A549 (cell line): ENCODE measurements around the gene HADHA. TPM values are rescaled to one million over a fixed set of nuclear protein-coding genes. Genes with fewer than 3 reads are reported as not detected.
A peak's percentile ranks its signal among the peaks of the same experiment; 100 is the strongest.

Source experiments
- ATAC-seq, 2 experiments: fragments of 200-7000 bp in 1 of 2; fragments of >200 bp in 1 of 2; cut with Nextera tagmentation in 1 of 2; cut with Tn5 transposase in 1 of 2; 3 replicates each; pipeline versions ENCODE4 v1.8.0 to v1.9.1; 2018 to 2020; ENCODE audit warnings: mild to moderate bottlenecking in 1 of 2, moderate library complexity in 1 of 2
- CTCF ChIA-PET: fragments of 300-600 bp; sonication (Branson Sonifier 250); formaldehyde crosslinking; extraction: SDS; loops from one replicate; lab custom pipeline; 2021; ENCODE audit warnings: antibody characterized with exemption, inconsistent platforms; lab: Yijun Ruan, JAX
- POLR2A ChIA-PET: fragments of 350-600 bp; formaldehyde crosslinking; extraction: SDS; loops from one replicate; lab custom pipeline; 2021; ENCODE audit warnings: antibody characterized with exemption, inconsistent platforms; lab: Yijun Ruan, JAX
- DNase-seq, 2 experiments: peaks; one replicate each; pipeline versions ENCODE4 v3.0.0 to v3.0.0-alpha.2; 2011 to 2016; ENCODE audit warnings: low read depth in 1 of 2, low spot score in 1 of 2
- FAIRE-seq: peaks from 2 replicates; lab custom pipeline; 2011; peaks lifted over from hg19 to GRCh38; lab: Jason Lieb, UNC
- H3K27ac ChIP-seq, 2 experiments: fragments of >200 bp; sonication (Bioruptor Twin); formaldehyde crosslinking; 3 replicates each; pipeline ENCODE4 v1.5.1; 2016 to 2017
- H3K4me1 ChIP-seq: fragments of >200 bp; sonication (Bioruptor Twin); formaldehyde crosslinking; 3 replicates; pipeline ENCODE4 v1.6.1; 2016
- H3K4me2 ChIP-seq: fragments of >200 bp; sonication (Bioruptor Twin); formaldehyde crosslinking; 3 replicates; pipeline ENCODE4 v1.6.1; 2016
- H3K4me3 ChIP-seq: fragments of >200 bp; sonication (Bioruptor Twin); formaldehyde crosslinking; 3 replicates; pipeline ENCODE4 v1.5.1; 2016
- H3K9me3 ChIP-seq: fragments of >200 bp; sonication (Bioruptor Twin); formaldehyde crosslinking; 3 replicates; pipeline ENCODE4 v1.6.1; 2016
- CEBPB ChIP-seq, 2 experiments: fragments of >200 bp in 1 of 2; sonication (Bioruptor Twin) in 1 of 2; formaldehyde crosslinking in 1 of 2; IDR thresholded peaks; 2 replicates each; pipeline ENCODE4 v1.6.1; 2012 to 2016
- CHD4 ChIP-seq: fragments of 200-600 bp; sonication (generic); IDR thresholded peaks from 2 replicates; pipeline ENCODE4 v1.6.1; 2016; ENCODE audit warnings: antibody characterized with exemption, mild to moderate bottlenecking, borderline replicate concordance
- EP300 ChIP-seq, 2 experiments: fragments of >200 bp; sonication (Bioruptor Twin); formaldehyde crosslinking; IDR thresholded peaks; 2 replicates in 1 of 2; 3 replicates in 1 of 2; pipeline ENCODE4 v1.6.1; 2016 to 2017
- GATA3 ChIP-seq: IDR thresholded peaks from 2 replicates; pipeline ENCODE4 v1.6.1; 2012; ENCODE audit warnings: borderline replicate concordance
- HEYL ChIP-seq: fragments of 250-450 bp; sonication (Bioruptor Pico); IDR thresholded peaks from 2 replicates; pipeline ENCODE4 v1.8.0; 2021; ENCODE audit warnings: mild to moderate bottlenecking, moderate library complexity
- KDM1A ChIP-seq: fragments of 200-600 bp; sonication (generic); IDR thresholded peaks from 2 replicates; pipeline ENCODE4 v1.6.1; 2016; ENCODE audit warnings: low read depth, mild to moderate bottlenecking
- NPAS2 ChIP-seq: fragments of 250-450 bp; sonication (Bioruptor Pico); IDR thresholded peaks from 2 replicates; pipeline ENCODE4 v1.8.0; 2022; ENCODE audit warnings: mild to moderate bottlenecking, moderate library complexity, borderline replicate concordance
- RAD21 ChIP-seq, 2 experiments: fragments of >200 bp in 1 of 2; sonication (Bioruptor Twin) in 1 of 2; formaldehyde crosslinking in 1 of 2; IDR thresholded peaks in 1 of 2; conservative IDR thresholded peaks in 1 of 2; 2 replicates in 1 of 2; 3 replicates in 1 of 2; pipeline ENCODE4 v1.6.1; 2012 to 2018; ENCODE audit warnings: inconsistent platforms in 1 of 2
- RCOR1 ChIP-seq: fragments of 150-350 bp; IDR thresholded peaks from 2 replicates; pipeline ENCODE4 v1.6.1; 2014; ENCODE audit warnings: antibody characterized with exemption, low read length, low read depth
- ZNF302 ChIP-seq: fragments of 250-450 bp; sonication (Bioruptor Pico); IDR thresholded peaks from 2 replicates; pipeline ENCODE4 v1.9.0; 2021; ENCODE audit warnings: inconsistent platforms, mild to moderate bottlenecking, moderate library complexity
- ZSCAN20 ChIP-seq: fragments of 250-450 bp; sonication (Bioruptor Pico); IDR thresholded peaks from 2 replicates; pipeline ENCODE4 v1.8.0; 2022; ENCODE audit warnings: mild to moderate bottlenecking, moderate library complexity
- WGBS: methylation state at CpG from one replicate; pipeline ENCODE4 v1.1.6; 2017; ENCODE audit errors: missing lambda C conversion rate; 5-methylcytosine and 5-hydroxymethylcytosine counted together
- polyA plus RNA-seq, 4 experiments: library from polyadenylated mRNA; depleted of rRNA in 3 of 4; stranded (reverse); fragments of >200 nt; fragmentation: RNase III in 1 of 4; extraction: RNeasy Plus Mini Kit Qiagen cat#74134 plus additional on column Dnase treatment in 1 of 4; gene quantifications; 2 replicates in 3 of 4; 3 replicates in 1 of 4; pipeline ENCODE4 v1.2.3, GENCODE V29; 2011 to 2017
- TF ChIP-seq, protein P1 (sequence below): fragments of 200-600 bp; sonication (generic); IDR thresholded peaks from 2 replicates; pipeline ENCODE4 v1.6.1; 2016; ENCODE audit warnings: antibody characterized with exemption, mild to moderate bottlenecking, moderate library complexity
- TF ChIP-seq, protein P2 (sequence below): IDR thresholded peaks from 2 replicates; pipeline ENCODE4 v1.6.1; 2012; ENCODE audit warnings: low read depth, borderline replicate concordance
- TF ChIP-seq, protein P3 (sequence below): fragments of 250-450 bp; sonication (Bioruptor Pico); IDR thresholded peaks from 2 replicates; pipeline ENCODE4 v1.5.0; 2020; ENCODE audit warnings: low read depth, mild to moderate bottlenecking, moderate library complexity

HADHA gene
- polyA plus RNA-seq, 2 of the 4 experiments (the other 2 are of a cell fraction): 122 to 174 TPM

DNA sequence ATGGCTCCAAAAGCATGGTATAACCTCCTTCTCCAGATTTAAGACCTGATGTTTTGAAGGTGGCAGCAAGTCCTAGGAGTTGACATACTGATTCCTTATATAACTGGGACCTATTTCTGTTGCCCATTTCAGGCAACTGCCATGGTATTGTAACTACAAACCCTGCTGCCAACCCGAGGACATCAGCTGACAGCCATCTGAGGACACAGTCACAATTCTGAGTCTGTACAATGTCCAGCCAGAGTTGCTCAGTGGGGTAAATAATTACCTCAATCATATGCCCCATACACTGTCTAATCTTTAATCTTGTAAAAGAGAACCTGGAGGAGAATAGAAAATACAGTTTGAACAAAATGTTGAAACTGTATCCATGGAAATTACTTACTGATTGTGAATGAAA is 80.2 kb downstream of the HADHA start (continued):
- TF ChIP-seq, protein P1, sequence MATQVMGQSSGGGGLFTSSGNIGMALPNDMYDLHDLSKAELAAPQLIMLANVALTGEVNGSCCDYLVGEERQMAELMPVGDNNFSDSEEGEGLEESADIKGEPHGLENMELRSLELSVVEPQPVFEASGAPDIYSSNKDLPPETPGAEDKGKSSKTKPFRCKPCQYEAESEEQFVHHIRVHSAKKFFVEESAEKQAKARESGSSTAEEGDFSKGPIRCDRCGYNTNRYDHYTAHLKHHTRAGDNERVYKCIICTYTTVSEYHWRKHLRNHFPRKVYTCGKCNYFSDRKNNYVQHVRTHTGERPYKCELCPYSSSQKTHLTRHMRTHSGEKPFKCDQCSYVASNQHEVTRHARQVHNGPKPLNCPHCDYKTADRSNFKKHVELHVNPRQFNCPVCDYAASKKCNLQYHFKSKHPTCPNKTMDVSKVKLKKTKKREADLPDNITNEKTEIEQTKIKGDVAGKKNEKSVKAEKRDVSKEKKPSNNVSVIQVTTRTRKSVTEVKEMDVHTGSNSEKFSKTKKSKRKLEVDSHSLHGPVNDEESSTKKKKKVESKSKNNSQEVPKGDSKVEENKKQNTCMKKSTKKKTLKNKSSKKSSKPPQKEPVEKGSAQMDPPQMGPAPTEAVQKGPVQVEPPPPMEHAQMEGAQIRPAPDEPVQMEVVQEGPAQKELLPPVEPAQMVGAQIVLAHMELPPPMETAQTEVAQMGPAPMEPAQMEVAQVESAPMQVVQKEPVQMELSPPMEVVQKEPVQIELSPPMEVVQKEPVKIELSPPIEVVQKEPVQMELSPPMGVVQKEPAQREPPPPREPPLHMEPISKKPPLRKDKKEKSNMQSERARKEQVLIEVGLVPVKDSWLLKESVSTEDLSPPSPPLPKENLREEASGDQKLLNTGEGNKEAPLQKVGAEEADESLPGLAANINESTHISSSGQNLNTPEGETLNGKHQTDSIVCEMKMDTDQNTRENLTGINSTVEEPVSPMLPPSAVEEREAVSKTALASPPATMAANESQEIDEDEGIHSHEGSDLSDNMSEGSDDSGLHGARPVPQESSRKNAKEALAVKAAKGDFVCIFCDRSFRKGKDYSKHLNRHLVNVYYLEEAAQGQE: no peak

DNA sequence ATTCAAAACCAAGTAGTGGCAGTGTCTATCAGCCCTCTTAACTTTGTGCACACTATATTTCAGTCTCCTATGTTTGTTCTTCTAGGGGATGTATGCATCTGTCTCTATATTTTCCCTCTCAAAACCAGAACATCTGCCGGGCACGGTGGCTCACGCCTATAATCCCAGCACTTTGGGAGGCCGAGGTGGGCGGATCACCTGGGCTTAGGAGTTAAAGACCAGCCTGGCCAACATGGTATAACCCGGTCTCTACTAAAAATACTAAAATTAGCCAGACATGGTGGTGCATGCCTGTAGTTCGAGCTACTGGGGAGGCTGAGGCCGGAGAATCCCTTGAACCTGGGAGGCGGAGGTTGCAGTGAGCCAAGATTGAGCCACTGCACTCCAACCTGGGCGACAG is 81.5 kb downstream of the HADHA start:
- H3K27ac ChIP-seq: no peak overlapping the region
- no peaks in the 10 kb centered on the region for H3K4me1 ChIP-seq
- H3K4me2 ChIP-seq: no peak overlapping the region
- H3K4me3 ChIP-seq: no peak overlapping the region
- FAIRE-seq (no peak), ATAC-seq (no peak)
- no peaks in the 10 kb centered on the region for H3K9me3 ChIP-seq
- POLR2A ChIA-PET: no interaction called here
- WGBS: 85% methylated on average over 10 of the region's 10 CpGs
- CTCF ChIA-PET: interaction anchor here (3.0 kb wide), 1 partner anchor 18 kb away, joined by 8 read pairs; no protein-coding TSS in a partner anchor
- no peak for TF ChIP-seq RCOR1
- TF ChIP-seq, all 56 proteins: peak for 0
- DNase-seq: no peak

DNA sequence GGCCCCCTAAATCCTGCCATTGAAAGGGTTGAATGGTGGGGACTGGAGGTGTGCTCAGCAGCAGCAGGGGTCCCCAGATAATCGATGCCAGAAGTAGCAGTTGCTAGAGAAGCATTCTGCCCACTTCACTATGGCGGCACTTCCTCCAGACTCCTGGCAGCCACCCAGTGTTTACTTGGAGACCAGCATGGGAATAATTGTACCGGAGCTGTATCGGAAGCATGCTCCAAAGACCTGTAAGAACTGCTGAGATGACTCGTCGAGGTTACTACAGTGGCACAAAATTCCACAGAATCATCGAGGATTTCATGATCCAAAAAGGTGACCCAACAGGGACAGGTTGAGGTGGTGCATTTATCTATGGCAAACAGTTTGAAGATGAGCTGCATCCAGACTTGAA is 82.5 kb downstream of the HADHA start:
- DNase-seq (no peak), FAIRE-seq (no peak), ATAC-seq (no peak)
- H3K4me3 ChIP-seq: no peak overlapping the region
- 67% methylated on average over 7 of the region's 7 CpGs for WGBS
- no peak for TF ChIP-seq GATA3
- no peak for TF ChIP-seq ZSCAN20 (CRISPR knock-in tag)
- TF ChIP-seq CEBPB (IDR thresholded peaks at IDR 0.05): no peak
- no peak for TF ChIP-seq KDM1A
- TF ChIP-seq, protein P2, sequence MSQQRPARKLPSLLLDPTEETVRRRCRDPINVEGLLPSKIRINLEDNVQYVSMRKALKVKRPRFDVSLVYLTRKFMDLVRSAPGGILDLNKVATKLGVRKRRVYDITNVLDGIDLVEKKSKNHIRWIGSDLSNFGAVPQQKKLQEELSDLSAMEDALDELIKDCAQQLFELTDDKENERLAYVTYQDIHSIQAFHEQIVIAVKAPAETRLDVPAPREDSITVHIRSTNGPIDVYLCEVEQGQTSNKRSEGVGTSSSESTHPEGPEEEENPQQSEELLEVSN: no peak
- TF ChIP-seq ZNF302: no peak
- TF ChIP-seq CHD4: no peak
- TF ChIP-seq HEYL (CRISPR knock-in tag): no peak
- no peak for TF ChIP-seq NPAS2 (CRISPR knock-in tag)
- TF ChIP-seq RAD21 (conservative IDR thresholded peaks at IDR 0.05 in 1 of 2, IDR thresholded peaks at IDR 0.05 in 1 of 2): no peak
- CTCF ChIA-PET: interaction anchor here (1.1 to 3.0 kb wide), 7 partner anchors 9 to 51 kb away, joined by 3 to 8 read pairs (median 3); no protein-coding TSS in a partner anchor
- POLR2A ChIA-PET: no interaction called here
- no peaks in the 10 kb centered on the region for H3K9me3 ChIP-seq
- no peaks in the 10 kb centered on the region for H3K4me1 ChIP-seq
- no peak overlapping the region for H3K27ac ChIP-seq
- no peak overlapping the region for H3K4me2 ChIP-seq

DNA sequence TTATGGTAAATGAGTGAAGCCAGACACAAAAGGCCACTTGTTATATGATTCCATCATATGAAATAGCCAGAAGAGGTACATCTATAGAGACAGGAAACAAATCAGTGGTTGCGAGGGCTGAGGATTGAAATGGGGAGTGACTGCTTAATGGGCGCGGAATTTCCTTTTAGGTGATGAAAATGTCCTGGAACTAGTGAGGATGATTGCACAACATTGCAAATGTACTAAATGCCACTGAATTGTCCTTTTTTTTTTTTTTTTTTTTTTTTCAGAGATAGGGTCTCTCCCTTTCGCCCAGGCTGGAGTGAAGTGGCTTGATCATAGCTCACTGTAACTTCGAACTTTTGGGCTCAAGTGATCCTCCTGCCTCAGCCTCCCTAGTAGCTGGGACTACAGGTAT is 86.9 kb downstream of the HADHA start:
- POLR2A ChIA-PET: no interaction called here
- FAIRE-seq: no peak
- CTCF ChIA-PET: no interaction called here

More for the DNA sequence above, 86.9 kb downstream of the HADHA start:
- H3K4me1 ChIP-seq: no peaks in the 10 kb centered on the region
- no peak overlapping the region for H3K4me2 ChIP-seq
- WGBS: 81% methylated on average over 5 of the region's 5 CpGs
- TF ChIP-seq, protein P3, sequence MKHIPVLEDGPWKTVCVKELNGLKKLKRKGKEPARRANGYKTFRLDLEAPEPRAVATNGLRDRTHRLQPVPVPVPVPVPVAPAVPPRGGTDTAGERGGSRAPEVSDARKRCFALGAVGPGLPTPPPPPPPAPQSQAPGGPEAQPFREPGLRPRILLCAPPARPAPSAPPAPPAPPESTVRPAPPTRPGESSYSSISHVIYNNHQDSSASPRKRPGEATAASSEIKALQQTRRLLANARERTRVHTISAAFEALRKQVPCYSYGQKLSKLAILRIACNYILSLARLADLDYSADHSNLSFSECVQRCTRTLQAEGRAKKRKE (CRISPR knock-in tag): no peak
- TF ChIP-seq EP300 (IDR thresholded peaks at IDR 0.05) (no peak), ZNF302 (no peak), CEBPB (IDR thresholded peaks at IDR 0.05) (peak in 1 of 2 experiments; percentile 14; a peak in 1 of 4 replicates)
- ATAC-seq (no peak), DNase-seq (no peak)
- H3K4me3 ChIP-seq: no peak overlapping the region
- no peak overlapping the region for H3K27ac ChIP-seq
- H3K9me3 ChIP-seq: peaks cover 8% of the 10 kb centered on the region
